K562 (cell line): ENCODE data around the gene ANXA4. TPM values are rescaled to one million over a fixed set of nuclear protein-coding genes. Genes with fewer than 3 reads are reported as not detected.

Experiments
- ATAC-seq: fragments of 200-7000 bp; cut with Tn5 transposase; 3 replicates; pipeline ENCODE4 v1.9.1; 2020; ENCODE audit warnings: moderate library complexity
- BruUV-seq: library from RNA; stranded (reverse); fragments of 400-500 nt; replicated peaks from 2 replicates; lab custom pipeline; 2021; lab: Mats Ljungman, UMichigan
- CTCF ChIA-PET: fragments of 300-600 bp; formaldehyde crosslinking; extraction: SDS; loops from one replicate; lab custom pipeline; 2021; ENCODE audit warnings: low intra/inter-chr PET ratio; lab: Yijun Ruan, JAX
- POLR2A ChIA-PET: fragments of 300-600, 350-650 bp; sonication (Branson Sonifier 250); formaldehyde crosslinking; extraction: SDS; loops from one replicate; lab custom pipeline; 2021; ENCODE audit warnings: antibody characterized with exemption, inconsistent platforms; lab: Yijun Ruan, JAX
- DNase-seq, 4 experiments: peaks; one replicate each; pipeline versions ENCODE4 v3.0.0 to v3.0.0-alpha.2; 2011 to 2018; ENCODE audit warnings: low spot score in 3 of 4, mixed read lengths in 3 of 4; ENCODE audit errors: extremely low read depth in 1 of 4
- FAIRE-seq: peaks from 2 replicates; lab custom pipeline; 2011; peaks lifted over from hg19 to GRCh38; lab: Jason Lieb, UNC
- H2AFZ ChIP-seq: 2 replicates; pipeline ENCODE4 v1.6.0; 2011; ENCODE audit warnings: low read depth, low read length, control low read depth, inconsistent platforms
- H3K27ac ChIP-seq: fragments of 200-600 bp; 3 replicates; pipeline ENCODE4 v1.8.0; 2011; ENCODE audit warnings: low read depth, mild to moderate bottlenecking, control low read depth, inconsistent platforms, low read length, moderate library complexity, mixed read lengths; ENCODE audit errors: extremely low read depth
- H3K27me3 ChIP-seq, 2 experiments: fragments of 300-600 bp in 1 of 2; 2 replicates in 1 of 2; 3 replicates in 1 of 2; pipeline versions ENCODE4 v1.6.0 to v1.8.0; 2011; ENCODE audit warnings: inconsistent platforms in 2 of 2, low read length in 2 of 2, mild to moderate bottlenecking in 1 of 2, mixed read lengths in 1 of 2, moderate library complexity in 1 of 2; ENCODE audit not compliant: control insufficient read depth in 2 of 2, insufficient read depth in 2 of 2
- H3K36me3 ChIP-seq: fragments of 300-600 bp; 3 replicates; pipeline ENCODE4 v1.8.0; 2011; ENCODE audit warnings: mild to moderate bottlenecking, low read length, inconsistent platforms; ENCODE audit not compliant: control insufficient read depth, insufficient read depth
- H3K4me1 ChIP-seq, 2 experiments: fragments of 200-600 bp in 1 of 2; replicated peaks in 1 of 2; 2 replicates in 1 of 2; 3 replicates in 1 of 2; pipeline versions ENCODE4 v1.5.1 to v1.8.0; 2011; ENCODE audit warnings: inconsistent platforms in 2 of 2, low read length in 2 of 2, mild to moderate bottlenecking in 1 of 2, mixed read lengths in 1 of 2, moderate library complexity in 1 of 2; ENCODE audit not compliant: control insufficient read depth in 2 of 2, insufficient read depth in 2 of 2
- H3K4me2 ChIP-seq: 2 replicates; pipeline ENCODE4 v1.6.1; 2011; ENCODE audit warnings: low read length, control low read depth, inconsistent platforms, mixed read lengths; ENCODE audit not compliant: insufficient read depth
- H3K4me3 ChIP-seq: fragments of 200-600 bp; sonication (generic), shearing (Covaris generic); 2 replicates; pipeline ENCODE4 v1.5.1; 2016; ENCODE audit warnings: control low read depth, inconsistent platforms
- H3K79me2 ChIP-seq: fragments of 200-600 bp; 3 replicates; pipeline ENCODE4 v1.8.0; 2011; ENCODE audit warnings: low read length, inconsistent platforms; ENCODE audit not compliant: control insufficient read depth, insufficient read depth
- H3K9ac ChIP-seq, 2 experiments: 2 replicates each; pipeline versions ENCODE4 v1.6.0 to v1.6.1; 2011; ENCODE audit warnings: low read depth in 2 of 2, low read length in 2 of 2, control low read depth in 1 of 2, inconsistent platforms in 1 of 2, mild to moderate bottlenecking in 1 of 2, mixed read lengths in 1 of 2; ENCODE audit not compliant: insufficient read depth in 1 of 2
- H3K9me1 ChIP-seq: one replicate; pipeline ENCODE4 v1.6.0; 2011; ENCODE audit warnings: inconsistent platforms, mild to moderate bottlenecking, low read length, moderate library complexity; ENCODE audit not compliant: control insufficient read depth, insufficient read depth
- H3K9me3 ChIP-seq: replicated peaks from 2 replicates; pipeline ENCODE4 v1.5.1; 2011; ENCODE audit warnings: low read depth, low read length, inconsistent platforms; ENCODE audit not compliant: control insufficient read depth, insufficient read depth
- H4K20me1 ChIP-seq: replicated peaks from 2 replicates; pipeline ENCODE4 v1.6.1; 2011; ENCODE audit warnings: low read length, inconsistent platforms, mixed read lengths; ENCODE audit not compliant: control insufficient read depth, insufficient read depth
- HDAC1 ChIP-seq, 2 experiments: fragments of 450-650 bp; IDR thresholded peaks; 2 replicates each; pipeline ENCODE4 v1.6.1; 2016 to 2017; ENCODE audit warnings: inconsistent platforms in 1 of 2, mild to moderate bottlenecking in 1 of 2, moderate library complexity in 1 of 2
- SMC3 ChIP-seq: conservative IDR thresholded peaks from 2 replicates; pipeline ENCODE4 v1.6.1; 2011; ENCODE audit warnings: low read depth, low read length, improper control_type of control experiment; ENCODE audit not compliant: insufficient read depth
- WGBS: fragments of 100-300 bp; shearing (Covaris generic); methylation state at CpG from one replicate; pipeline ENCODE4 v1.1.6; 2016; ENCODE audit warnings: low coverage, mixed read lengths; ENCODE audit not compliant: insufficient coverage; ENCODE audit errors: missing lambda C conversion rate; 5-methylcytosine and 5-hydroxymethylcytosine counted together
- in situ Hi-C: fragments of 300-500 bp; cut with MboI; formaldehyde crosslinking; loops from 4 replicates; pipeline ENCODE4 v1.15.0; 2018; ENCODE audit warnings: inconsistent platforms, mixed read lengths
- intact Hi-C: fragments of 100-400 bp; cut with micrococcal nuclease; formaldehyde crosslinking; loops from 2 replicates; pipeline ENCODE4 v1.14.2; 2022
- polyA plus RNA-seq, 8 experiments: library from polyadenylated mRNA; depleted of rRNA in 4 of 8; stranded (reverse) in 5 of 8; unstranded in 3 of 8; fragments of >200 nt; fragmentation: Nextera tagmentation in 2 of 8; fragmentation: Illumina TruSeq in 1 of 8; extraction: Ambion mirVana in 2 of 8; extraction: Trizol in 1 of 8; gene quantifications; 2 replicates each; pipeline versions ENCODE4 v1.2.1 to v1.2.3, GENCODE V29; 2011 to 2014; ENCODE audit warnings: inconsistent platforms in 1 of 8, missing spikeins in 1 of 8
- total RNA-seq, 7 experiments: library from RNA; depleted of rRNA in 6 of 7; stranded (reverse); fragments of >200 nt in 6 of 7; fragmentation: Illumina TruSeq in 2 of 7; extraction: Trizol in 2 of 7; gene quantifications; 2 replicates each; pipeline versions ENCODE4 v1.2.1 to v1.2.3, GENCODE V29; 2011 to 2021; ENCODE audit warnings: low replicate concordance in 1 of 7
- TF ChIP-seq, protein P1 (sequence below): fragments of 450-650 bp; IDR thresholded peaks from 2 replicates; pipeline ENCODE4 v1.6.1; 2016; ENCODE audit warnings: low read depth
- TF ChIP-seq, protein P2 (sequence below), 3 experiments: IDR thresholded peaks in 2 of 3; conservative IDR thresholded peaks in 1 of 3; 2 replicates each; pipeline ENCODE4 v1.5.1; 2011 to 2012; ENCODE audit warnings: low read length in 3 of 3, mild to moderate bottlenecking in 3 of 3, control low read depth in 2 of 3, improper control_type of control experiment in 1 of 3, inconsistent platforms in 1 of 3, low read depth in 1 of 3, mixed read lengths in 1 of 3, moderate library complexity in 1 of 3; ENCODE audit not compliant: insufficient read depth in 2 of 3

ANXA4 gene
- total and polyA plus RNA-seq, 9 of the 15 experiments (the other 6 are each of a cell fraction or from before 2014, with no cell fraction given), result 3.4 to 13.6 (median 11.6) TPM

DNA sequence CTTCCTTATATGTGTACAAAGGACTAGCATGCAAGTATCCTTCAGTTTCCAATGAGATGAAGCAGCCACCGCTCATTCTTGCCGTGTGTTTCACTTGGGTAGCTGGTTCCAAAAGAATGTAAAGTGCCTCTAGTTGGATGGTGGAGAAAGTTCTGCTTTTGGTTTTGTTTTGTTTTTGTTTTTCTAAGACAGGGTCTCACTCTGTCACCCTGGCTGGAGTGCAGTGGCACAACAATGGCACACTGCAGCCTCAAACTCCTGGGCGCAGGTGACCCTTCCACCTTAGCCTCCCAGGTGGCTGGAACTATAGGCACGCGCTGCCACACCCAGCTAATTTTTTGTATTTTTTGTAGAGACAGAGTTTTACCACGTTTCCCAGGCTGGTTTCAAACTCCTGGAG lies 8.3 kb downstream of the ANXA4 start:
- no peaks in the 10 kb centered on the region; a peak in 2 of 5 replicates for H3K4me1 ChIP-seq
- POLR2A ChIA-PET, result interaction anchor here (0.6 to 1.2 kb wide), 3 partner anchors 9 to 19 kb away, joined by 4 to 6 read pairs (median 6); no protein-coding TSS in a partner anchor
- H3K36me3 ChIP-seq, result no peaks in the 10 kb centered on the region
- ATAC-seq (no peak), DNase-seq (no peak), FAIRE-seq (no peak)
- BruUV-seq, result no TSS peak
- H3K9me3 ChIP-seq, result no peaks in the 10 kb centered on the region
- no peaks in the 10 kb centered on the region for H3K79me2 ChIP-seq
- no peak overlapping the region for H3K9ac ChIP-seq
- CTCF ChIA-PET, result interaction anchor here (0.7 kb wide), 1 partner anchor 1522 kb away, joined by 4 read pairs; no protein-coding TSS in a partner anchor
- 64% methylated on average over 6 of the region's 6 CpGs for WGBS
- no peaks in the 10 kb centered on the region for H3K9me1 ChIP-seq
- H3K4me2 ChIP-seq, result no peak overlapping the region
- in situ Hi-C loops, result no loop called here
- no peak overlapping the region for H2AFZ ChIP-seq
- intact Hi-C loops, result no loop called here
- H4K20me1 ChIP-seq, result no peaks in the 10 kb centered on the region
- H3K27me3 ChIP-seq, result no peaks in the 10 kb centered on the region
- no peak overlapping the region for H3K27ac ChIP-seq
- no peak overlapping the region for H3K4me3 ChIP-seq
- no peak for TF ChIP-seq HDAC1 (IDR thresholded peaks at IDR 0.05)
- TF ChIP-seq, protein P1, sequence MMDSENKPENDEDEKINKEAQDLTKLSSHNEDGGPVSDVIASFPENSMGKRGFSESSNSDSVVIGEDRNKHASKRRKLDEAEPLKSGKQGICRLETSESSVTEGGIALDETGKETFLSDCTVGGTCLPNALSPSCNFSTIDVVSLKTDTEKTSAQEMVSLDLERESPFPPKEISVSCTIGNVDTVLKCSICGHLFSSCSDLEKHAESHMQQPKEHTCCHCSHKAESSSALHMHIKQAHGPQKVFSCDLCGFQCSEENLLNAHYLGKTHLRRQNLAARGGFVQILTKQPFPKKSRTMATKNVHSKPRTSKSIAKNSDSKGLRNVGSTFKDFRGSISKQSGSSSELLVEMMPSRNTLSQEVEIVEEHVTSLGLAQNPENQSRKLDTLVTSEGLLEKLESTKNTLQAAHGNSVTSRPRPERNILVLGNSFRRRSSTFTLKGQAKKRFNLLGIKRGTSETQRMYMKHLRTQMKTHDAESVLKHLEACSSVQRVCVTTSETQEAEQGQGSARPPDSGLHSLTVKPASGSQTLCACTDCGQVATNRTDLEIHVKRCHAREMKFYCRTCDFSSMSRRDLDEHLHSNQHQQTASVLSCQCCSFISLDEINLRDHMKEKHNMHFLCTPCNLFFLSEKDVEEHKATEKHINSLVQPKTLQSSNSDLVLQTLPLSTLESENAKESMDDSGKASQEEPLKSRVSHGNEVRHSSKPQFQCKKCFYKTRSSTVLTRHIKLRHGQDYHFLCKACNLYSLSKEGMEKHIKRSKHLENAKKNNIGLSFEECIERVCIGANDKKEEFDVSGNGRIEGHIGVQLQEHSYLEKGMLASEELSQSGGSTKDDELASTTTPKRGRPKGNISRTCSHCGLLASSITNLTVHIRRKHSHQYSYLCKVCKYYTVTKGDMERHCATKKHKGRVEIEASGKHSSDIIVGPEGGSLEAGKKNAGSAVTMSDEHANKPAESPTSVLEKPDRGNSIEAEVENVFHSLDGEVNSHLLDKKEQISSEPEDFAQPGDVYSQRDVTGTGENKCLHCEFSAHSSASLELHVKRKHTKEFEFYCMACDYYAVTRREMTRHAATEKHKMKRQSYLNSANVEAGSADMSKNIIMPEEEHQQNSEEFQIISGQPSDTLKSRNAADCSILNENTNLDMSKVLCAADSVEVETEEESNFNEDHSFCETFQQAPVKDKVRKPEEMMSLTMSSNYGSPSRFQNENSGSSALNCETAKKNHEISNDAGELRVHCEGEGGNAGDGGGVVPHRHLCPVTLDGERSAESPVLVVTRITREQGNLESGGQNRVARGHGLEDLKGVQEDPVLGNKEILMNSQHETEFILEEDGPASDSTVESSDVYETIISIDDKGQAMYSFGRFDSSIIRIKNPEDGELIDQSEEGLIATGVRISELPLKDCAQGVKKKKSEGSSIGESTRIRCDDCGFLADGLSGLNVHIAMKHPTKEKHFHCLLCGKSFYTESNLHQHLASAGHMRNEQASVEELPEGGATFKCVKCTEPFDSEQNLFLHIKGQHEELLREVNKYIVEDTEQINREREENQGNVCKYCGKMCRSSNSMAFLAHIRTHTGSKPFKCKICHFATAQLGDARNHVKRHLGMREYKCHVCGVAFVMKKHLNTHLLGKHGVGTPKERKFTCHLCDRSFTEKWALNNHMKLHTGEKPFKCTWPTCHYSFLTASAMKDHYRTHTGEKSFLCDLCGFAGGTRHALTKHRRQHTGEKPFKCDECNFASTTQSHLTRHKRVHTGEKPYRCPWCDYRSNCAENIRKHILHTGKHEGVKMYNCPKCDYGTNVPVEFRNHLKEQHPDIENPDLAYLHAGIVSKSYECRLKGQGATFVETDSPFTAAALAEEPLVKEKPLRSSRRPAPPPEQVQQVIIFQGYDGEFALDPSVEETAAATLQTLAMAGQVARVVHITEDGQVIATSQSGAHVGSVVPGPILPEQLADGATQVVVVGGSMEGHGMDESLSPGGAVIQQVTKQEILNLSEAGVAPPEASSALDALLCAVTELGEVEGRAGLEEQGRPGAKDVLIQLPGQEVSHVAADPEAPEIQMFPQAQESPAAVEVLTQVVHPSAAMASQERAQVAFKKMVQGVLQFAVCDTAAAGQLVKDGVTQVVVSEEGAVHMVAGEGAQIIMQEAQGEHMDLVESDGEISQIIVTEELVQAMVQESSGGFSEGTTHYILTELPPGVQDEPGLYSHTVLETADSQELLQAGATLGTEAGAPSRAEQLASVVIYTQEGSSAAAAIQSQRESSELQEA, result no peak
- no peak for TF ChIP-seq SMC3
- TF ChIP-seq, protein P2, sequence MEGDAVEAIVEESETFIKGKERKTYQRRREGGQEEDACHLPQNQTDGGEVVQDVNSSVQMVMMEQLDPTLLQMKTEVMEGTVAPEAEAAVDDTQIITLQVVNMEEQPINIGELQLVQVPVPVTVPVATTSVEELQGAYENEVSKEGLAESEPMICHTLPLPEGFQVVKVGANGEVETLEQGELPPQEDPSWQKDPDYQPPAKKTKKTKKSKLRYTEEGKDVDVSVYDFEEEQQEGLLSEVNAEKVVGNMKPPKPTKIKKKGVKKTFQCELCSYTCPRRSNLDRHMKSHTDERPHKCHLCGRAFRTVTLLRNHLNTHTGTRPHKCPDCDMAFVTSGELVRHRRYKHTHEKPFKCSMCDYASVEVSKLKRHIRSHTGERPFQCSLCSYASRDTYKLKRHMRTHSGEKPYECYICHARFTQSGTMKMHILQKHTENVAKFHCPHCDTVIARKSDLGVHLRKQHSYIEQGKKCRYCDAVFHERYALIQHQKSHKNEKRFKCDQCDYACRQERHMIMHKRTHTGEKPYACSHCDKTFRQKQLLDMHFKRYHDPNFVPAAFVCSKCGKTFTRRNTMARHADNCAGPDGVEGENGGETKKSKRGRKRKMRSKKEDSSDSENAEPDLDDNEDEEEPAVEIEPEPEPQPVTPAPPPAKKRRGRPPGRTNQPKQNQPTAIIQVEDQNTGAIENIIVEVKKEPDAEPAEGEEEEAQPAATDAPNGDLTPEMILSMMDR (IDR thresholded peaks at IDR 0.05 in 2 of 3, conservative IDR thresholded peaks at IDR 0.05 in 1 of 3; ENCODE audit: insufficient read depth in 2 of 3, low read depth in 1 of 3, low read length in 3 of 3), result no peak
